Thymus (tissue), 11 donors: Measurements from ENCODE around the gene COL5A1. TPM values are rescaled to one million over a fixed set of nuclear protein-coding genes. Genes with fewer than 3 reads are reported as not detected.

ENCODE experiments used
- DNase-seq, 9 donors: peaks; one replicate each; pipeline ENCODE4 v3.0.0-alpha.2; 2013; ENCODE audit warnings: low spot score in 9 of 9, low read depth in 6 of 9, missing footprints in 1 of 9
- H3K27ac ChIP-seq, 2 donors: one replicate each; pipeline ENCODE4 v1.5.1; 2013; ENCODE audit warnings: control low read depth in 1 of 2, low read depth in 1 of 2, low read length in 1 of 2, mild to moderate bottlenecking in 1 of 2, moderate library complexity in 1 of 2
- H3K27me3 ChIP-seq, 2 donors: one replicate each; pipeline ENCODE4 v1.5.1; 2013; ENCODE audit warnings: low read length in 1 of 2; ENCODE audit not compliant: control insufficient read depth in 2 of 2, insufficient read depth in 1 of 2
- H3K36me3 ChIP-seq, 2 donors: one replicate each; pipeline ENCODE4 v1.5.1; 2013; ENCODE audit warnings: low read length in 1 of 2, mild to moderate bottlenecking in 1 of 2, moderate library complexity in 1 of 2; ENCODE audit not compliant: control insufficient read depth in 2 of 2, insufficient read depth in 2 of 2
- H3K4me1 ChIP-seq, 2 donors: one replicate each; pipeline ENCODE4 v1.5.1; 2013; ENCODE audit warnings: low read length in 2 of 2; ENCODE audit not compliant: control insufficient read depth in 2 of 2, insufficient read depth in 2 of 2
- H3K4me3 ChIP-seq, 2 donors: one replicate each; pipeline ENCODE4 v1.5.1; 2013; ENCODE audit warnings: low read length in 2 of 2, control low read depth in 1 of 2, mild to moderate bottlenecking in 1 of 2
- H3K9me3 ChIP-seq, 2 donors: one replicate each; pipeline ENCODE4 v1.5.1; 2013; ENCODE audit warnings: low read length in 1 of 2, mild to moderate bottlenecking in 1 of 2; ENCODE audit not compliant: control insufficient read depth in 2 of 2, insufficient read depth in 1 of 2
- WGBS: extraction: QIAGEN DNeasy Blood & Tissue Kit; methylation state at CpG from one replicate; pipeline ENCODE4 v1.1.7; 2013; 5-methylcytosine and 5-hydroxymethylcytosine counted together
- polyA plus RNA-seq: library from polyadenylated mRNA; stranded (reverse); fragments of 200-250 nt; gene quantifications from one replicate; pipeline ENCODE4 v1.2.3, GENCODE V29; 2013
- total RNA-seq: library from RNA; stranded (reverse); fragments of 120-200 nt; gene quantifications from one replicate; pipeline ENCODE4 v1.2.4, GENCODE V29; 2013
- donor health status: healthy.

COL5A1 gene
- total and polyA plus RNA-seq, 2 donors: 3.2 to 7.6 TPM

DNA sequence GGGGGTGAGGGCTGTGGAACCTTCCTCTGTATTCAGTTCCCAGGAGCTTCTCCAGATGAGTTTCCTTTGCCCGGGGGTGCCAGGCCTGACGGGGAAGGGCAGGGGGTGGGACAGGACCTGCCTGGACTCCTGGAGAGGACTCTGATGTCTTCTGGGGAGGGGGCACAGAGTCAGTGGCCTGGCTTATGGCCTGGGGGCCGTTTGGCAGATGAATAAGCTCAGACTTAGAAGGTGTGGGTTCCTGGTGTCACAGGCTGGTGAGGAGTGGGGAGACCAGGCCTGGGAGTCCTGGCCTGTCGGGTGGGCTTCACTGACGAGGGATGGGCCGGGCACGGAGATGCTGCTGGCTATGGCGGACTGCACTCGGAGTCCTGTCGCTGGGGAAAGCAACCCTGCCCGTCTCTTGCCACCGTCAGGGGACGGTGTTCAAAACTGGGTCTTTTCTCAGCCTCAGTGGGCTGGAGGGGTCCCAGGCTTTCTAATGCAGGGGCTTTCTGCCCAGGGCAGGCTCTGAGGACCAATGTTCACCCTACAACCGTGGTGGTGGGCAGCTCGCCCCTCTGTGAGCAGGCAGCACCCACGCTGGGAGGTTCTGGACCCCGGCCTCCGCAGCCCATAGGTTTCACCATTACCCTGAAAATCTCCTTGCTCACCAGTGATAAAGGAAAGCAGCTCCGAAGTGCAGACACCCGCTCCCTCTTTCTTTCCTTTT is 16.2 kb downstream of the COL5A1 start:
- no peak overlapping the region for H3K27ac ChIP-seq
- 92% methylated on average over 20 of the region's 20 CpGs for WGBS
- peaks cover 0 to 4% of the 10 kb centered on the region in 2 donors for H3K9me3 ChIP-seq
- no peaks in the 10 kb centered on the region for H3K27me3 ChIP-seq
- no peak overlapping the region for H3K4me3 ChIP-seq
- no peaks in the 10 kb centered on the region for H3K36me3 ChIP-seq
- no peak for DNase-seq
- H3K4me1 ChIP-seq: peaks cover 0 to 3% of the 10 kb centered on the region in 2 donors

- 92% methylated on average over 19 of the region's 19 CpGs for WGBS
- Histone ChIP-seq H3K4me3 (no peak overlapping the region), H3K27ac (no peak overlapping the region), H3K27me3 (no peaks in the 10 kb centered on the region), H3K4me1 (peaks cover 0 to 3% of the 10 kb centered on the region in 2 donors), H3K36me3 (no peaks in the 10 kb centered on the region), H3K9me3 (peaks cover 0 to 4% of the 10 kb centered on the region in 2 donors)
- DNase-seq: no peak
Measured at GRCh38 chr9:134658378-134658955, 16.9 kb downstream of the COL5A1 start.

GRCh38 chr9:134659688-134660131 is 18.1 kb downstream of the COL5A1 start:
- H3K36me3 ChIP-seq: no peaks in the 10 kb centered on the region
- no peak overlapping the region for H3K4me3 ChIP-seq
- H3K4me1 ChIP-seq: peaks cover 0 to 3% of the 10 kb centered on the region in 2 donors
- no peak overlapping the region for H3K27ac ChIP-seq
- DNase-seq: no peak
- WGBS: 91% methylated on average over 14 of the region's 14 CpGs
- H3K9me3 ChIP-seq: peaks cover 0 to 4% of the 10 kb centered on the region in 2 donors
- H3K27me3 ChIP-seq: no peaks in the 10 kb centered on the region

DNA sequence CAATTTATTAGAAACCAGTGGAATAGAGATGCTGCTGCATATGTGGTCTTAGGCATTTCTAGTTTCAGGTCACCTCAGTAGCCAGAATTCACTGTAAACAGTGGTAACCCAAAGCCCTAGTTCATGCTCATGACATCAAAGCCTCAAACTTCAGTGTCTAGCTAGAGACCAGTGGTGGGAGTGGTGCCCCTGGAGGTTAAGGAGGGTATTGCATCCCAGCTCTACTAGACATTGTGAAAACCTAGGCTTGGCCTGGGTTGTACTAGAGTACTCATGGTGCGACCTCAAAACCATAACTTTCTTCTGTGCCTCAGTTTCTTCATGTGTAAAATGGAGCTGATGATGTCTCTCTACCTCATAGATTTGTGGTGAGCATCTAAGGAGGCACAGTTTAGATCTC is 18.8 kb downstream of the COL5A1 start:
- no peaks in the 10 kb centered on the region for H3K27me3 ChIP-seq
- DNase-seq: no peak
- H3K27ac ChIP-seq: no peak overlapping the region
- H3K36me3 ChIP-seq: no peaks in the 10 kb centered on the region
- peaks cover 0 to 3% of the 10 kb centered on the region in 2 donors for H3K4me1 ChIP-seq
- peaks cover 0 to 4% of the 10 kb centered on the region in 2 donors for H3K9me3 ChIP-seq
- no peak overlapping the region for H3K4me3 ChIP-seq
- WGBS: 93% methylated on average over 1 of the region's 1 CpG

DNA sequence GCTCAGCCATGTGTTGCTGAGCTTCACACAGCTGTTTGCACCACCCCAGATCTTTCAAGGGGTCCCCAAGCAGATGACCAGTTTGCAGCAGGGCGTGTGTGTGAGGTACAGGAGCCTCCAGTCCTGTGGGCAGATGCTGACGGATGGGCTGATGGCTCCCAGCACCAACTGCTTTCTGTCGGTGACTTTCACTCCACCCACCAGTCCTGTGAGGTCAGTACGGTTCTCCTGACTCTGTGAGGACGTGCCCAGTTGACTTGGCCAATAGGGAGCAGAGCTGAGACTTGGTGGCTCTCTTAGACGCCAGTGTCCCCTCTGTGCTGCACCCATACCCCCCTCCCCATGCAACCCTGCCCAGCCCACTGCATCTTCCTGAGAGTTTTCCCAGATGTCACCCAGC is 19.7 kb downstream of the COL5A1 start:
- peaks cover 0 to 4% of the 10 kb centered on the region in 2 donors for H3K9me3 ChIP-seq
- H3K27me3 ChIP-seq: no peaks in the 10 kb centered on the region
- peaks cover 0 to 3% of the 10 kb centered on the region in 2 donors for H3K4me1 ChIP-seq
- H3K4me3 ChIP-seq: no peak overlapping the region
- no peak overlapping the region for H3K27ac ChIP-seq
- H3K36me3 ChIP-seq: no peaks in the 10 kb centered on the region
- no peak for DNase-seq
- WGBS: 96% methylated on average over 6 of the region's 6 CpGs

DNA sequence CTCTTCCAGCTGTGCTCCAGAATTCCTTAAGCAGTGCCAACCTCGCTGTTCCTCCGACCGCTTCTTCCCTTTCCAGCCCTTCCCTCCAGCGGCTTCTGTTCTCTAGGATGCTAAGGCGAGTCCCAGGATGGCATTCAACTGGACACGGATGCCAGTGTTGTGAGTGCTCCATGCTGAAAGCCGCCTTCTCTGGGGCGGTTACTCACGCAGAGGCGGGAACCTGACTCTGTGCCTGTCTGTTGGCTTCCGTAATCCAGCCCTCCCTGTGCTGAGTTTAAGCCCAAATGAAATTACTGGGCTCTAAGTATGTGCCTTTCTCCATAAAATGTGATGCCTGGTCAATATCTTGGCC is 20.2 kb downstream of the COL5A1 start:
- H3K4me1 ChIP-seq: peaks cover 0 to 3% of the 10 kb centered on the region in 2 donors
- no peak for DNase-seq
- peaks cover 0 to 4% of the 10 kb centered on the region in 2 donors for H3K9me3 ChIP-seq
- H3K4me3 ChIP-seq: no peak overlapping the region
- 97% methylated on average over 11 of the region's 11 CpGs for WGBS
- no peak overlapping the region for H3K27ac ChIP-seq
- H3K36me3 ChIP-seq: no peaks in the 10 kb centered on the region
- no peaks in the 10 kb centered on the region for H3K27me3 ChIP-seq

DNA sequence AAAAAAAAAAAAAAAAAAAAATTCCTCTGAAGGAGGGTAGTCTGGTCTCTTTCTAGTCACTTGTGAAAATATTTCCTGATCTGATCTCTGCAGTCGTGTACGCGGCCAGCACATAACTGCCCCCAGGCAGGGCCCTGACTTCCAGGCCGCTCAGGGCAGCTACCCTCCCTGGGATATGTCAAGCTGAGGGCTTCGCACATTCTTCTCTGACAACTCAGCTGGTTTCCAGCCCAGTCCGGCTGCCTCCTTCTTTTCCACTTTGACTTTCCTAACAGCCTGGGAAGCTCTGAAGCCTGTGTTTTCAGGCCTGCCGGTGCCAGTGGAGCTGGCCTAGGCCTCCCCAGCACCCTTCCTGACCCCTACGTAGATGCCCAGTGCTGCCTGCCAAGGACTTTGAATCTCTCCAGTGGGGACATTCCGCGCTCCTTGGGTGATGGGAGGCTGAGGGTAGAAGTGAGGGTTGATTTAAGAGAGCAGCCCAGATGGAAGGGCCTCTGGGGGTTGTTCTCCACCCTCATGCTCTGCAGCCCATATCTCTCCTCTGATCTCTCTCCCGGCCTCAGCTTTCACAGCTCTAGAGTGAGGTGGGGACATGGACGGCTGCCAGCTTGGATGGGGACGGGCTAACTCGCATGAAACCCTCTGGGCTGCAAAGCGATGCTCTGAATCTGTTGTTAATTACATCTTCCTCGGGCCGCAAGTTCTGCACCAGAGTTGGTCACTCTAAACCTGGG is 20.7 kb downstream of the COL5A1 start:
- H3K4me3 ChIP-seq: no peak overlapping the region
- no peak for DNase-seq
- no peaks in the 10 kb centered on the region for H3K36me3 ChIP-seq
- peaks cover 0 to 4% of the 10 kb centered on the region in 2 donors for H3K9me3 ChIP-seq
- 89% methylated on average over 17 of the region's 17 CpGs for WGBS
- H3K27me3 ChIP-seq: no peaks in the 10 kb centered on the region
- peaks cover 0 to 3% of the 10 kb centered on the region in 2 donors for H3K4me1 ChIP-seq
- no peak overlapping the region for H3K27ac ChIP-seq

DNA sequence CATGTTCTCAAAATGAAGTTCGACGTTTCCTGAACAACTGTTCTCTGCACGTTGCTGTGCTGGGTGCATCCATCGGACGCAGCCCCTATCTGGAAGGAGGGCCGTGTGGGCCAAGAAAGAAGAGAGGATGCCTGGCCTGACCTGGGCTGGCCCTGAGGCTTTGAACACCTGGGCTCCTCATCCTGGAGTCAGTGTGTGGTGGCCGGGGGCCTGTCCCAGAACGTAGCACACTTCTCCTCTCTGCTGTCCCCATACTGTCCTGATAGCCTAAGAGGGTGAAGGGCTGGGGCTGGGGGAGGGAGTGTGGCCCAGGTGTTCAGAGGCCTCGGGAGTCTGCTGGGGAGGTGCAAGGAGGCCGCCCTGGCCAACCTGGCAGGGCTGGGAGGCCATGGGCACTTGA is 21.5 kb downstream of the COL5A1 start:
- Histone ChIP-seq H3K9me3 (peaks cover 0 to 4% of the 10 kb centered on the region in 2 donors), H3K4me1 (peaks cover 0 to 3% of the 10 kb centered on the region in 2 donors), H3K27me3 (no peaks in the 10 kb centered on the region), H3K36me3 (no peaks in the 10 kb centered on the region), H3K27ac (no peak overlapping the region), H3K4me3 (no peak overlapping the region)
- DNase-seq: no peak
- whole genome bisulfite sequencing: 94% methylated on average over 10 of the region's 10 CpGs
